GM19467 (cell line): ENCODE measurements around the gene ADAM33.

ENCODE experiments used
- ATAC-seq: cut with Tn5 transposase; IDR thresholded peaks from one replicate; pipeline ENCODE4 v1.9.1; 2021; ENCODE audit warnings: mild to moderate bottlenecking, moderate library complexity; ENCODE audit not compliant: unreplicated experiment

The ADAM33 gene

DNA sequence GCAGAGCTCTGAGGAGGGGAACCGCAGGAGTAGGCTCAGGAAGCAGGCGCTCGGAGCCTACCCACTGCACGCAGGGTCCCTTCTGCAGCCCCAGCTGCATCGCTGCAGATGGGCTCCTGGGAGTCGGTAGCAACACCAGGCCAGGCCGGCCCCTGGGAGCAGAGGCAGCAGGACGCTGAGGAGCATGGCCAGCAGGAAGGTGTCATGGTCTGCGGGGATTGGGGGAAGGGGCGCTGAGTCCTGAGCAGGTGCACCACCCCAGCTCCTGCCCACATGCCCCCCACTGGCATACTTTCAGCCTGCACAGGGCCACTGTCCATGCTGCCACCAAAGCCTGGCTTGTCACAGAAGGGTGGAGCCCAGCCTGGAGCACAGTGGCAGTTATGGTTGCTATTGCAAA lies 10.9 kb downstream of the ADAM33 start:
- no peak for ATAC-seq

GRCh38 chr20:3670511-3670910 lies 11.3 kb downstream of the ADAM33 start:
- no peak for ATAC-seq

DNA sequence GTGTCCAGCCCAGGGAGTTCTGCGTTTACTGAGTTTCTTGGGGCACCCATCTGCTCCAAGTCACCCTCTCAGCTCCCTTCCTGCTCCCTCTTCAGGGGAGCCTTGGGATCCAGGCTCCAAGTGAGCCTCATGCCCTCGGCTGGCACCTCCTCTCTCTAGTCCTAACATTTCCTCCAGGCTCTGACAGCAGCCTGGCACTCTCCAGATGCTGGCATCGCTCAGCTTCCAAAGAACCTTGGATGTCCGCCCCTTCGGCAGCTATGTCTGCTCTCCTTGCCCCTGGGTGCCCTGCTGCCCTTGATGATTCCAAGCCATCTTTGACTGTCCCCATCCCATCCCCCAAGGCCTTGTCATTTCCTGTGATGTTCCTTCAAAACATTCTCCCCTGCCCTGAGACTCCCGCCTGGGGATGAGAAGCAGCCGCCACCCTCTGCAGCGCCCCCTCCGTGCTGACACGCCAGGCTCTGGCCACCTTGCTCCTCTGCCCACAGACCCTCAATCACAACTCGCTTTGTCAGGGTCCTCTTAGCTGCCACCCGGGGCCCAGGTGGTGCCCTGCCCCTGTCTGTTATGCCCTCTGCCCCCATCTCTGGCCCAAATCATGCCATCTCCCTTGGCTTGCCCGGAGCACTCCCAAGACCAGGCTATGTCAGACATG lies 12.0 kb downstream of the ADAM33 start:
- ATAC-seq, result no peak

- no peak for ATAC-seq
Observed at GRCh38 chr20:3667434-3668037, 14.3 kb downstream of the ADAM33 start.

DNA sequence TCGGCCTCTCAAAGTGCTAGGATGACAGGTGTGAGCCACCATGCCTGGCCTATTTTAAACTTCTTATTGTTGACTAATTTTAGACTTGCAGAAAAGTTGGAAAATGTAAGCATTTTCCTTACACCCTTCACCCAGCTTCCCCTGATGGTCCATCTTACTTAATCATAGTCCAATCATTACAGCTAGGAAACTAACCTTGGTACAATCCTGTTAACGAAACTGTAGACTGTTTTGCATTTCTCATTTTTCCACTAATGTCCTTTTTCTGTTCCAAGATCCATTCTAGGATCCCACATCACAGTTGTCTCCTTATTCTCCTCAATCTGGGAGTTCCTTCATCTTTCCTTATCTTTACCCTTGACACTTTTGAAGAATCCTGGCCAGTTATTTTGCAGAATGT lies 18.0 kb downstream of the ADAM33 start:
- ATAC-seq, result no peak

DNA sequence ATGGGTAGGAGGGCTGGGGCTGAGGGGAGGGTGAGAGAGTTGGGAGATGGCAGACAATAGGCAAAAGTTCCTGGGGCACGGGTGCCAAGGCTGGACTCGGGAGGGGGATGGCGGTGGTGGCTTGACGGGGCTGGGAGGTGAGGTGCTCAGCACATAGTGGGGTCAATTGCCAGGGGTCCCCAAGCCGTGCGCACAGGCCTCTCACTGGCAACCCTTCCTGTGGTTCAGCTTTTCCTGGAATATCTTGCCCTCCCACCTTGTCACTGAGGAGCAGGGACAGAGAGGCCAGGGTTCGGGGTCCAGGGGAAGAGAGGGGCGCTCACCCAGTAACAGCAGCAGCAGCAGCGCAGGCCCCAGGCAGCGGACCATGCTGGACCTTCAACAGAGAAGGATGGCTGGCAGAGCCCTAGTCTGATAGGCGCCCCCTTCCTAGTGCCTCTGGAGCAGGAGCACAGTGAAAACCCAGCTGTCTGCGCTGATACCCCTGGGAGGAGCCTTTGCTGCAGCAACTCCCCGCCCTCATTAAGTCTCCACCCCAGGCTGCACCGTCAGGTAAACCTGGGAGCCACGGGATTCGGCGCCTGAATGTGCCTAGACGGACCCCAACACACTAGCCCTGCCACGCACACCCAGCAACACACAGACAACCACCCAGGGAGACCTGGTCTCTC lies 18.6 kb downstream of the ADAM33 start, which contains the start of gene GFRA4:
GFRA4 (minus strand) TSS at position 369 of the 671 bp plus-strand sequence; CDS start at position 369, 0 bp downstream.
- no peak for ATAC-seq

DNA sequence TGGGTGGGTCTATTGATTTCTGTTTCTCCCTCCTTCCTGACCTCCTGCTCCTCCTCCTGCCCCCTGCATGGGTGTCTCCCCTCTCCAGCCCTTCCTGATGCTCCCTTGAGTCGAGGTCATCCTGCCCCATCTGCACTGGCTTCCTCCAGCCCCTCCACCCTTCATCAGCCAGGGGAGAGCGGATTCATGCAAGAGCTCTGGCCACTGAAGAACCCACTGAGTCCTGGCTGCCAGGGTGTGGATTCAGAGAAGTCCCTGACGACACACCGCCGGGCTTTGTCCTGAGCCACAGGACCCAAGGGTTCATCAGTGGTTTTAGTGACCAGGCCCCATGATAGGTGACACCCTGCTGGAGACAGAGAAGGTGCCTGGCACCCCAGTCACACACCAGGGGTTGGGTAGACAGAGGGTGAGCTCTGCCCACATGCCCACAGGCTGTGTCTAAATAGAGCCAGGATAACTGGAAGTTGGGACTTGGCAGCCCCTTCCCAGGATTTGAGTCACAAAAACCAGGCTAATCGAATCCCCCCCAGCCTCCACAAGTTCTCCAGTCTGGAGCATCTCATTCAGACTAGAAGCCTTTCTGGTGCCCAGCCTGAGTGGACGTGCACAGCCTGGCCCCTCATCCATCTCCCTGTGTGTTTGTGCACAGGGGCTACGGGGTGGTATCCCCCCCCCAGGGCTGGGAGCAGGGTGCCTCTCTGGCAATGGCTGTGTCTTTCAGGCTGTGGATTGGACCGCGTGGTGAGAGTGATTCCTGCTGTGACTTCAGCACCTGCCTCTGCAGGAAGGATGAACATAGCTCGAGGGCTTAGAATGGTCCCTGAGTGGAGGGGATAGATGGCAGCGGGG lies 19.8 kb downstream of the ADAM33 start:
- no peak for ATAC-seq

- ATAC-seq, result no peak
Observed at GRCh38 chr20:3661060-3661813, 20.6 kb downstream of the ADAM33 start.

- ATAC-seq, result no peak
Observed at GRCh38 chr20:3660262-3661059, 21.3 kb downstream of the ADAM33 start.

- no peak for ATAC-seq
Observed at GRCh38 chr20:3659492-3660261, 22.1 kb downstream of the ADAM33 start.

- peak; percentile 79 for ATAC-seq
Observed at GRCh38 chr20:3658716-3659491, 22.9 kb downstream of the ADAM33 start.

- ATAC-seq, result no peak
Observed at GRCh38 chr20:3658019-3658715, 23.6 kb downstream of the ADAM33 start.

DNA sequence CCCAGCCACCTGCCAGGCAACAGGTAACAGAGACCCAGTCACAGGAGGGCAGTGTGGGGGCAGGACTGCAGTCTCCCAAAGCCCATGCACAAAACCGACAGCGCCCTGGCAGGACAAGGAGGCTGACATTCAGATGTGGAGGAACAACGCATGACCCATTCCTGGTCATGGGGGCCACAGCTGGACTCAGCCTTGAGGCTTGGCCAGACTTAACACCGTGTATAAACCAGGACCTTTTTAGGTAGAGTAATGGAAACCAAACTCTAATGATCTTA lies 26.7 kb downstream of the ADAM33 start:
- ATAC-seq, result no peak

DNA sequence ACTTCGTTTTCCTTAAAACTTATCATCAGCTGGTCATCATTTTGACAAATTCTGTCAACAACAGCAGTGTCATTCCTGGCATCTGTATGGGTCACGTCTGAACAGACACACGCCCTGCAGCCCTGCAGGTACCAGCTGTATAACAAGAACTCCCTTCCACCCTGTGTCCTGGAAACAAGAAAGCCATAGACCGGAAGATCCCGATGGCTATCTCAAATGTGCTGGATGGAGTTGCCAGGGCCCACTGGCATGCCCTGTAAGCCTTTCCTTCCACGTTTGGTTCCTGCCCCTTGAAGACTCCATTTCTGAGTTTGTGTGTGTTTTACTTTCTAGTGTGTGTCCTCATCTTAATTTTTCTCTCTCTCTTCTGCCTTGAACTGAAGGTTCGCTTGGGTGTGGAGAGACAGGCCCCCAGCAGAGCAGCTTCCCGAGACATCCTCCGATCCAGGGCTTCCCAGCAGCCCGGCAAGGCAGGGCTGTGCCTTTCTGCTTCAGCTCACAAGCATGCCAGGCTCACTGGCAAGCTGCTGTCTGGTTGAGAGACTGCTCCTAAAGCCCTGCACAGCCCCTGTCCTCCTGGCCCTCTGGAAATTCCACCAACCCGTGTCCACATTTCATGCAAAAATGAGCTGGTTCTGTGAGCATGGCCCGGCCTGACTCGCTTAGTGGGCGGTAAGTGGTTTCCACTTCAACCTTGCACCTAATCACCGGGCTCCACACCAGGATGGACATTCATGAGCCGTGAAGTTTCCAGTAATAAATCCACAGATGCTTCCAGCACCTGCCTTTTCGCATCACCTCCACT lies 27.3 kb downstream of the ADAM33 start:
- no peak for ATAC-seq

DNA sequence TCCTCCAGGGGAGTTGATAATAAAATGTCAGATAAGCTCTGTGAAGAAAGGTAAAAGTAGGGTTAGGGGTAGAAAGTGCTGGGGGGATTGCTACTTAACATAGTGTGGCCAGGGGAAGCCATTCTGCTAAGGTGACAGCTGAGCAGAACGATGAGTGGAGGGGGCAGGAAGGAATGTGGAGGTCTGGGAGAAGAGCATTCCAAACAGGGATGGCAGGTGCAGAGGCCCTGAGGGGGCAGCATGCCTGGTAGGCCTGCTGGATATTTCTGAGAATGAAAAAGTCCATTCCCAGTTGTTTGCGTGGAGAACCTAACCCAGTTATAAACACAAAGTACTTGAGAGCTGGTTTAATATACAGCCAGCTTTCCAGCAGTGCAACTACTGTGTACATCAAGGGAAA lies 27.9 kb downstream of the ADAM33 start:
- no peak for ATAC-seq

DNA sequence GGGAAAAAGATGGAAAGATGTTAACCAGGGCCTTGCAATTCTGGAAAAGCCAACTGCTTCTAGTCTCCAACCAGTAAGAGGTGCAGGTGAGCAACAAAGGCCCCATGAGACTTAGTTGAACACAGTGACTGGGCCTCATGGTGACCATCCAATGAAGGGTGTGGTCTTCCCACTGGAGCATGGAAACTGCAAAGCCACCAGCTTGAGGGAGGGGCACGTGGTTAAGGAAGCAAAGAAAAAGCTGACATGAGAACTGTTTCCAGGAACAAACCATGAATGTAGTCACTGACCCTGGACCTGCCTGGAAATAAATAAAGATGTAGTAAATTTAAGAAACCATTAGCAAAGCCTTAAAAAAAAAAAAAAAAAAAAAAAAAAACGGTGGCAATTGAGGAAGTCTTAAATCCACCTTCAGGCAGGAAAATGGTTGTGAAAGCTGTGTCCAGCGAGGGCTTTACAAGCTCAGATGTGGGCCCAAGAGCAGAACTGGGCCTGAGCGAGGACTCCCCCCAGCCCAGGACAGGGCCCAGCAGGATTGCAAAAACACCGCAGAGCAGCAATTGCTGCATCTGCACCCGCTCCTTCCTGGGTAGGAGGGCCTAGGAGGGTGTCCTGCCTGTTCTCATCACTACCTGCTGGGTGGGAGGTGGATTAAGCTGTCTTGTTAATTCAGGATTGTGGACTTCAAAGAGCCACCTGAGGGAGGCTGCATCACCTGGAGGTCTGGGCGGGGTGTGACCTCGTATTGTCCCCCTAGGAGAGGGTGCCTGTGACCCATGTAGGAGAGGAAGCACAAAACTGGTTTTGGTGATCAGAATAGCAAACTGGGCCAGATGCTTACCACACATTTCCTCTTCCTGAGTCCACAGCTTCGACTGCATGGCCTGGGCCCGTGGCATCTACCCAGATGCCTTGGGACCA lies 28.9 kb downstream of the ADAM33 start:
- no peak for ATAC-seq
